Measurements from ENCODE around the gene INVS. TPM values are rescaled to one million over a fixed set of nuclear protein-coding genes. Genes with fewer than 3 reads are reported as not detected.

Gene INVS
- total RNA-seq, 4 donors from 2014 or later: 19.2 to 24.1 (median 23.4) TPM

GRCh38 chr9:100083448-100084127 lies 15.5 kb upstream of the INVS start:
- intact Hi-C loops (cut with DNase I): no loop called here
- Histone ChIP-seq H3K36me3 (no peaks in the 10 kb centered on the region), H3K4me1 (peaks cover 0 to 56% (median 26%) of the 10 kb centered on the region in 4 donors), H3K27ac (replicated peaks in 1 of 4) (no peak overlapping the region), H3K27me3 (no peaks in the 10 kb centered on the region), H3K9me3 (no peaks in the 10 kb centered on the region), H3K4me3 (no peak overlapping the region)
- no peak for TF ChIP-seq POLR2AphosphoS5 (IDR thresholded peaks at IDR 0.05)
- no peak for TF ChIP-seq EP300 (IDR thresholded peaks at IDR 0.05)
- TF ChIP-seq CTCF (IDR thresholded peaks at IDR 0.05): no peak
- TF ChIP-seq POLR2A (IDR thresholded peaks at IDR 0.05; ENCODE audit: low read depth): no peak
- DNase-seq (ENCODE audit: extremely low spot score): no peak
- 76% methylated on average over 5 of the region's 5 CpGs for WGBS

- no peaks in the 10 kb centered on the region for H3K36me3 ChIP-seq
- no peak for DNase-seq (ENCODE audit: extremely low spot score)
- 78% methylated on average over 1 of the region's 1 CpG for WGBS
- intact Hi-C loops (cut with DNase I): no loop called here
- no peak overlapping the region for H3K4me3 ChIP-seq
- no peak overlapping the region for H3K27ac ChIP-seq (replicated peaks in 1 of 4)
- peaks cover 0 to 56% (median 26%) of the 10 kb centered on the region in 4 donors for H3K4me1 ChIP-seq
- no peaks in the 10 kb centered on the region for H3K9me3 ChIP-seq
- TF ChIP-seq EP300 (IDR thresholded peaks at IDR 0.05) (no peak), POLR2AphosphoS5 (IDR thresholded peaks at IDR 0.05) (no peak), CTCF (IDR thresholded peaks at IDR 0.05) (no peak), POLR2A (IDR thresholded peaks at IDR 0.05; ENCODE audit: low read depth) (no peak)
- H3K27me3 ChIP-seq: no peaks in the 10 kb centered on the region
Measured at GRCh38 chr9:100084128-100084453, 15.0 kb upstream of the INVS start.

GRCh38 chr9:100084734-100085133 lies 14.3 kb upstream of the INVS start:
- intact Hi-C loops (cut with DNase I): no loop called here
- TF ChIP-seq EP300 (IDR thresholded peaks at IDR 0.05): no peak
- no peak for TF ChIP-seq POLR2AphosphoS5 (IDR thresholded peaks at IDR 0.05)
- TF ChIP-seq CTCF (IDR thresholded peaks at IDR 0.05): no peak
- no peak for TF ChIP-seq POLR2A (IDR thresholded peaks at IDR 0.05; ENCODE audit: low read depth)
- Histone ChIP-seq H3K4me3 (no peak overlapping the region), H3K9me3 (no peaks in the 10 kb centered on the region), H3K27me3 (no peaks in the 10 kb centered on the region), H3K4me1 (peaks cover 0 to 60% (median 26%) of the 10 kb centered on the region in 4 donors), H3K36me3 (no peaks in the 10 kb centered on the region), H3K27ac (replicated peaks in 1 of 4) (no peak overlapping the region)
- 84% methylated on average over 5 of the region's 5 CpGs for WGBS
- no peak for DNase-seq (ENCODE audit: extremely low spot score)

GRCh38 chr9:100086097-100086635 lies 12.9 kb upstream of the INVS start:
- Histone ChIP-seq H3K4me1 (peaks cover 0 to 58% (median 29%) of the 10 kb centered on the region in 4 donors), H3K27me3 (no peaks in the 10 kb centered on the region), H3K9me3 (no peaks in the 10 kb centered on the region), H3K4me3 (no peak overlapping the region), H3K36me3 (no peaks in the 10 kb centered on the region), H3K27ac (replicated peaks in 1 of 4) (no peak overlapping the region)
- no peak for DNase-seq (ENCODE audit: extremely low spot score)
- TF ChIP-seq POLR2AphosphoS5 (IDR thresholded peaks at IDR 0.05): no peak
- TF ChIP-seq CTCF (IDR thresholded peaks at IDR 0.05): no peak
- intact Hi-C loops (cut with DNase I): no loop called here
- whole genome bisulfite sequencing: 94% methylated on average over 3 of the region's 3 CpGs

GRCh38 chr9:100087218-100087617 lies 11.8 kb upstream of the INVS start:
- DNase-seq (ENCODE audit: extremely low spot score): no peak
- whole genome bisulfite sequencing: 79% methylated on average over 1 of the region's 1 CpG
- Histone ChIP-seq H3K4me3 (no peak overlapping the region), H3K27ac (replicated peaks in 1 of 4) (no peak overlapping the region), H3K27me3 (no peaks in the 10 kb centered on the region), H3K4me1 (peaks cover 0 to 50% (median 25%) of the 10 kb centered on the region in 4 donors), H3K36me3 (no peaks in the 10 kb centered on the region), H3K9me3 (no peaks in the 10 kb centered on the region)
- intact Hi-C loops (cut with DNase I): no loop called here
- TF ChIP-seq CTCF (IDR thresholded peaks at IDR 0.05) (no peak), POLR2AphosphoS5 (IDR thresholded peaks at IDR 0.05) (no peak), EP300 (IDR thresholded peaks at IDR 0.05) (no peak), POLR2A (IDR thresholded peaks at IDR 0.05; ENCODE audit: low read depth) (no peak)
